ENCODE results near the gene USP31.

DNA sequence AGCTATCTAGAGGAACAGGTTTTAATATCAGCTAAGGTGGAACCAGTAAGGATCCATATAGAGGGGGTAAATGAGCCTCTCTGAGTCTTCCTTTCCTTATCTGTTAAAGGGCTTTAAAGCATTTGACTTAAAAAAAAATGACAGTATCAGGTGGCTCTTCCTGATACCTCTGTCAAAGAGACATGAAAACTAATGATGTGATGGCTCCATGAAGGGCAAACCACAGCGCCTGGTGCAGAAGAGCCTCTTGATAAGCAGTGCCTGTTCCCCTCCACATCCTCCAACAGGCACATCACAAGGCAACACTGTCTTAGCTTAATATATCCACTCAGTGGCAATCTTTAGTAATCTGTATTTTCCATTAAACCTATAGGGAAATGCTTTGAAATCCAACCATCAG is 68.9 kb downstream of the USP31 start:
- no peak for TF ChIP-seq EZH2phosphoT487 (IDR thresholded peaks at IDR 0.05; ENCODE audit: low read depth, severe bottlenecking, unreplicated experiment)
- TF ChIP-seq, protein P1, sequence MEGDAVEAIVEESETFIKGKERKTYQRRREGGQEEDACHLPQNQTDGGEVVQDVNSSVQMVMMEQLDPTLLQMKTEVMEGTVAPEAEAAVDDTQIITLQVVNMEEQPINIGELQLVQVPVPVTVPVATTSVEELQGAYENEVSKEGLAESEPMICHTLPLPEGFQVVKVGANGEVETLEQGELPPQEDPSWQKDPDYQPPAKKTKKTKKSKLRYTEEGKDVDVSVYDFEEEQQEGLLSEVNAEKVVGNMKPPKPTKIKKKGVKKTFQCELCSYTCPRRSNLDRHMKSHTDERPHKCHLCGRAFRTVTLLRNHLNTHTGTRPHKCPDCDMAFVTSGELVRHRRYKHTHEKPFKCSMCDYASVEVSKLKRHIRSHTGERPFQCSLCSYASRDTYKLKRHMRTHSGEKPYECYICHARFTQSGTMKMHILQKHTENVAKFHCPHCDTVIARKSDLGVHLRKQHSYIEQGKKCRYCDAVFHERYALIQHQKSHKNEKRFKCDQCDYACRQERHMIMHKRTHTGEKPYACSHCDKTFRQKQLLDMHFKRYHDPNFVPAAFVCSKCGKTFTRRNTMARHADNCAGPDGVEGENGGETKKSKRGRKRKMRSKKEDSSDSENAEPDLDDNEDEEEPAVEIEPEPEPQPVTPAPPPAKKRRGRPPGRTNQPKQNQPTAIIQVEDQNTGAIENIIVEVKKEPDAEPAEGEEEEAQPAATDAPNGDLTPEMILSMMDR (IDR thresholded peaks at IDR 0.05; ENCODE audit: poor library complexity), result no peak

Data from hepatocyte (in vitro differentiated cells).